T-helper 2 cell (primary cell): ENCODE results near the gene SEMA7A.

ENCODE experiments used
- DNase-seq, 5 experiments: peaks; one replicate each; pipeline versions ENCODE4 v3.0.0 to v3.0.0-alpha.2; 2012 to 2022

SEMA7A gene

GRCh38 chr15:74384881-74385643 is 48.7 kb downstream of the SEMA7A start:
- DNase-seq: peak in 2 of 5 experiments; percentile 33 to 58

GRCh38 chr15:74384566-74384880 is 49.2 kb downstream of the SEMA7A start:
- DNase-seq: no peak

GRCh38 chr15:74383695-74384565 is 49.8 kb downstream of the SEMA7A start:
- DNase-seq: peak in 2 of 5 experiments; percentile 45 to 64

GRCh38 chr15:74383286-74383685 is 50.5 kb downstream of the SEMA7A start:
- DNase-seq: no peak

- DNase-seq: peak; percentile 59 to 66 (median 62)
Measured at GRCh38 chr15:74382004-74382816, 51.5 kb downstream of the SEMA7A start.

- no peak for DNase-seq
Measured at GRCh38 chr15:74381481-74381880, 52.3 kb downstream of the SEMA7A start.

- DNase-seq: no peak
Measured at GRCh38 chr15:74381190-74381453, 52.6 kb downstream of the SEMA7A start.

- no peak for DNase-seq
Measured at GRCh38 chr15:74380361-74381189, 53.2 kb downstream of the SEMA7A start.

GRCh38 chr15:74378848-74379247 is 54.9 kb downstream of the SEMA7A start:
- DNase-seq: peak in 1 of 5 experiments; percentile 51

- DNase-seq: no peak
Measured at GRCh38 chr15:74377831-74378766, 55.7 kb downstream of the SEMA7A start.

GRCh38 chr15:74376825-74377581 is 56.8 kb downstream of the SEMA7A start:
- no peak for DNase-seq

- no peak for DNase-seq
Measured at GRCh38 chr15:74376226-74376625, 57.5 kb downstream of the SEMA7A start.

GRCh38 chr15:74375303-74375693 is 58.5 kb downstream of the SEMA7A start:
- DNase-seq: peak; percentile 39 to 83 (median 70)

GRCh38 chr15:74374648-74375302 is 59.0 kb downstream of the SEMA7A start:
- no peak for DNase-seq

- peak; percentile 82 to 95 (median 93) for DNase-seq
Measured at GRCh38 chr15:74373731-74374647, 59.8 kb downstream of the SEMA7A start.

GRCh38 chr15:74373056-74373650 is 60.6 kb downstream of the SEMA7A start:
- DNase-seq: no peak

- no peak for DNase-seq
Measured at GRCh38 chr15:74370471-74370870, 63.3 kb downstream of the SEMA7A start.

- no peak for DNase-seq
Measured at GRCh38 chr15:74369756-74370155, 64.0 kb downstream of the SEMA7A start.
